Panc1 (cell line): ENCODE results near the gene RGS14.

ENCODE experiments used
- CTCF ChIP-seq: fragments of 450-650 bp; IDR thresholded peaks from 2 replicates; pipeline ENCODE4 v1.5.1; 2017; ENCODE audit warnings: mild to moderate bottlenecking
- POLR2AphosphoS5 ChIP-seq: IDR thresholded peaks from 2 replicates; pipeline ENCODE4 v1.6.1; 2012; ENCODE audit warnings: mild to moderate bottlenecking, low read depth, low read length, moderate library complexity
- REST ChIP-seq, 2 experiments: IDR thresholded peaks; 2 replicates each; pipeline ENCODE4 v1.6.1; 2011 to 2012; ENCODE audit warnings: low read depth in 2 of 2, control low read depth in 1 of 2, low read length in 1 of 2, mild to moderate bottlenecking in 1 of 2, moderate library complexity in 1 of 2; ENCODE audit not compliant: insufficient read depth in 1 of 2

- TF ChIP-seq POLR2AphosphoS5 (no peak), CTCF (no peak), REST (IDR thresholded peaks at IDR 0.05; ENCODE audit: insufficient read depth in 1 of 2, low read depth in 2 of 2, low read length in 1 of 2) (no peak)
Observed at GRCh38 chr5:177310332-177310731, 47.4 kb upstream of the RGS14 start.
